HCT116 (cell line): ENCODE data around the gene CASKIN2. TPM values are rescaled to one million over a fixed set of nuclear protein-coding genes. Genes with fewer than 3 reads are reported as not detected.

Source experiments
- ATAC-seq: fragments of 200-7000 bp; cut with Tn5 transposase; 2 replicates; pipeline ENCODE4 v1.9.1; 2020; ENCODE audit warnings: mild to moderate bottlenecking, moderate library complexity
- BruUV-seq: library from RNA; stranded (reverse); fragments of 400-500 nt; replicated peaks from 2 replicates; lab custom pipeline; 2021; lab: Mats Ljungman, UMichigan
- CTCF ChIA-PET: fragments of 300-600 bp; sonication (Branson Sonifier 250); formaldehyde crosslinking; loops from one replicate; lab custom pipeline; 2021; ENCODE audit warnings: antibody characterized with exemption; lab: Charles Lee
- POLR2A ChIA-PET: fragments of 300-600, 350-600 bp; sonication (Branson Sonifier 250); formaldehyde crosslinking; loops from one replicate; lab custom pipeline; 2021; ENCODE audit warnings: antibody characterized with exemption; lab: Charles Lee
- RAD21 ChIA-PET, 2 experiments: fragments of 300-600 bp; sonication (Branson Sonifier 250); formaldehyde crosslinking; loops; one replicate each; lab custom pipeline; 2023; ENCODE audit warnings: low total read pairs in 2 of 2; ENCODE audit not compliant: uncharacterized antibody in 2 of 2, unreplicated experiment in 2 of 2, low non-redundant PET in 1 of 2; lab: Charles Lee
- DNase-seq: peaks from one replicate; pipeline ENCODE4 v3.0.0-alpha.2; 2010; ENCODE audit warnings: low read depth, low spot score
- H2AFZ ChIP-seq: fragments of 200-600 bp; shearing (Covaris generic), sonication (generic); 2 replicates; pipeline ENCODE4 v1.6.1; 2017; ENCODE audit warnings: low read depth, mixed run types, mixed read lengths, antibody characterized with exemption, low read length; ENCODE audit not compliant: poor library complexity, severe bottlenecking
- H3K27ac ChIP-seq: 2 replicates; pipeline ENCODE4 v1.5.1; 2012; ENCODE audit warnings: low read depth, low read length
- H3K27me3 ChIP-seq: fragments of 200-600 bp; sonication (generic); 2 replicates; pipeline ENCODE4 v1.6.1; 2016; ENCODE audit warnings: mixed run types, low read length, mixed read lengths; ENCODE audit not compliant: insufficient read depth
- H3K36me3 ChIP-seq, 2 experiments: fragments of 200-500 bp in 1 of 2; fragments of 200-600 bp in 1 of 2; sonication (Bioruptor generic) in 1 of 2; sonication (generic) in 1 of 2; 2 replicates each; pipeline versions ENCODE4 v1.5.1 to v1.6.1; 2014 to 2016; ENCODE audit warnings: low read length in 2 of 2, inconsistent platforms in 1 of 2, mixed read lengths in 1 of 2, mixed run types in 1 of 2; ENCODE audit not compliant: insufficient read depth in 2 of 2, control insufficient read depth in 1 of 2
- H3K4me1 ChIP-seq, 2 experiments: fragments of 200-600 bp in 1 of 2; sonication (generic) in 1 of 2; 2 replicates each; pipeline versions ENCODE4 v1.5.1 to v1.6.1; 2012 to 2017; ENCODE audit warnings: low read length in 2 of 2, inconsistent platforms in 1 of 2, mild to moderate bottlenecking in 1 of 2, mixed read lengths in 1 of 2, mixed run types in 1 of 2, moderate library complexity in 1 of 2; ENCODE audit not compliant: insufficient read depth in 2 of 2, control insufficient read depth in 1 of 2
- H3K4me2 ChIP-seq: fragments of 200-600 bp; sonication (generic); 2 replicates; pipeline ENCODE4 v1.6.1; 2017; ENCODE audit warnings: mixed run types, low read length, mixed read lengths
- H3K4me3 ChIP-seq, 2 experiments: fragments of 200-600 bp in 1 of 2; sonication (generic) in 1 of 2; replicated peaks in 1 of 2; 2 replicates each; pipeline ENCODE4 v1.5.1; 2011 to 2016; ENCODE audit warnings: low read length in 2 of 2, control low read depth in 1 of 2, low read depth in 1 of 2, mild to moderate bottlenecking in 1 of 2, mixed read lengths in 1 of 2, mixed run types in 1 of 2
- H3K79me2 ChIP-seq: fragments of 200-600 bp; sonication (generic); 2 replicates; pipeline ENCODE4 v1.6.1; 2017; ENCODE audit warnings: mild to moderate bottlenecking, mixed run types, low read length, moderate library complexity, mixed read lengths; ENCODE audit not compliant: insufficient read depth
- H3K9ac ChIP-seq: fragments of 200-600 bp; sonication (generic); 2 replicates; pipeline ENCODE4 v1.6.1; 2016; ENCODE audit warnings: low read length, mixed read lengths
- H3K9me2 ChIP-seq: fragments of 200-600 bp; sonication (generic), shearing (Covaris generic); 2 replicates; pipeline ENCODE4 v1.6.1; 2017; ENCODE audit warnings: mixed run types, mild to moderate bottlenecking, moderate library complexity; ENCODE audit not compliant: insufficient read depth
- H3K9me3 ChIP-seq, 2 experiments: fragments of 200-500 bp in 1 of 2; fragments of 200-600 bp in 1 of 2; sonication (Bioruptor generic) in 1 of 2; sonication (generic) in 1 of 2; 2 replicates each; pipeline ENCODE4 v1.6.1; 2014 to 2017; ENCODE audit warnings: low read length in 2 of 2, mixed read lengths in 2 of 2, inconsistent platforms in 1 of 2, low read depth in 1 of 2, mild to moderate bottlenecking in 1 of 2, mixed run types in 1 of 2, moderate library complexity in 1 of 2; ENCODE audit not compliant: control insufficient read depth in 1 of 2, insufficient read depth in 1 of 2
- H4K20me1 ChIP-seq: fragments of 200-600 bp; sonication (generic), shearing (Covaris generic); 2 replicates; pipeline ENCODE4 v1.6.1; 2017; ENCODE audit warnings: mixed run types, mild to moderate bottlenecking, moderate library complexity; ENCODE audit not compliant: insufficient read depth
- CEBPB ChIP-seq: IDR thresholded peaks from 2 replicates; pipeline ENCODE4 v1.6.1; 2012; ENCODE audit warnings: low read depth
- EGR1 ChIP-seq: IDR thresholded peaks from 2 replicates; pipeline ENCODE4 v1.6.1; 2012; ENCODE audit warnings: low read depth
- ELF1 ChIP-seq: IDR thresholded peaks from 2 replicates; pipeline ENCODE4 v1.6.1; 2012; ENCODE audit warnings: low read depth, borderline replicate concordance
- POLR2AphosphoS5 ChIP-seq: IDR thresholded peaks from 2 replicates; pipeline ENCODE4 v1.6.1; 2011; ENCODE audit warnings: mild to moderate bottlenecking, low read depth, low read length, moderate library complexity
- SIN3A ChIP-seq: IDR thresholded peaks from 2 replicates; pipeline ENCODE4 v1.6.1; 2012; ENCODE audit warnings: low read depth
- YY1 ChIP-seq: IDR thresholded peaks from 2 replicates; pipeline ENCODE4 v1.6.1; 2011; ENCODE audit warnings: low read length, low read depth, moderate library complexity, mild to moderate bottlenecking; ENCODE audit not compliant: insufficient replicate concordance; ENCODE audit errors: extremely low read depth
- ZFX ChIP-seq: fragments of 450-650 bp; IDR thresholded peaks from 2 replicates; pipeline ENCODE4 v1.6.1; 2017
- ZNF274 ChIP-seq: fragments of 200-500 bp; sonication (Bioruptor generic); IDR thresholded peaks from 2 replicates; pipeline ENCODE4 v1.6.1; 2014; ENCODE audit warnings: mild to moderate bottlenecking, low read depth, low read length, inconsistent platforms
- intact Hi-C: fragments of 100-400 bp; cut with micrococcal nuclease; formaldehyde crosslinking; loops from 2 replicates; pipeline ENCODE4 v1.10.0; 2022
- total RNA-seq: library from RNA; stranded (reverse); gene quantifications from one replicate; pipeline ENCODE4 v1.2.1, GENCODE V29; 2021; ENCODE audit not compliant: unreplicated experiment
- TF ChIP-seq, protein P1 (sequence below): IDR thresholded peaks from 2 replicates; pipeline ENCODE4 v1.6.1; 2012
- TF ChIP-seq, protein P2 (sequence below): IDR thresholded peaks from 2 replicates; pipeline ENCODE4 v1.6.1; 2011; ENCODE audit warnings: mild to moderate bottlenecking, low read length, moderate library complexity; ENCODE audit not compliant: insufficient replicate concordance; ENCODE audit errors: extremely low read depth

The CASKIN2 gene
- total RNA-seq, 1 experiment from 2014 or later, result 38.4 TPM

DNA sequence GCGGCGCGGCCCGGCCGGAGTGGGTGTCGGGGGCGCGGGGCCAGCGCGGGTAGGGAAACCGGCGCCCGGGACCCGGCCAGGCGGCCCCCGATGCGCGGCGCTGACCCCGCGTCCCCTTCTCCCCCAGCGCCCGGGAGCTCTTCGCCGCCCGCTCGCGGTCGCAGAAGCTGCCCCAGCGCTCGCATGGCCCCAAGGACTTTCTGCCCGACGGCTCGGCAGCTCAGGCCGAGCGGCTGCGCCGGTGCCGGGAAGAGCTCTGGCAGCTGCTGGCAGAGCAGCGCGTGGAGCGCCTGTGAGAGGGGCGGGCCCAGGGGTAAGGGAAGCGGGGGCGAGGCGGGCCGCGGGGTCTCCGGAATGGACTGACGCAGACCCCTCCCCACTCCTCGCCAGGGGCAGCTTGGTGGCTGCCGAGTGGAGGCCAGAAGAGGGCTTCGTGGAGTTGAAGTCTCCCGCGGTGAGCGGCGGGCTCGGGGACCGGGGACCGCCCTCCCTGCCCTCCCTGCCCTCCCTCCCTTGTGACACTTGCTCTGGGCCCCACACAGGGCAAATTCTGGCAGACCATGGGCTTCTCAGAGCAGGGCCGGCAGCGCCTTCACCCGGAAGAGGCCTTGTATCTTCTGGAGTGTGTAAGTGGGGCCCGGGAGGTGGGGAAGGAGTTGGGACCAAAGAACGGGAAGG lies 1.4 kb upstream of the CASKIN2 start:
- intact Hi-C loops, result loop anchor here (1.0 to 10.0 kb wide), 6 partner anchors 9 to 244 kb away; partner anchors contain the start of genes LLGL2, MIF4GD and SMIM5
- peak overlapping the region; percentile 83 to 91 for H3K4me3 ChIP-seq
- ATAC-seq, result peak; percentile 5
- POLR2A ChIA-PET, result interaction anchor here (0.5 to 1.8 kb wide), 7 partner anchors 8 to 437 kb away, joined by 3 to 15 read pairs (median 5); partner anchors contain the start of gene LLGL2
- H2AFZ ChIP-seq, result no peak overlapping the region
- CTCF ChIA-PET, result interaction anchor here (0.6 to 2.6 kb wide), 27 partner anchors 8 to 1121 kb away, joined by 3 to 39 read pairs (median 4); partner anchors contain the start of genes GALK1, GGA3, GRB2 and LLGL2
- peaks cover 62% of the 10 kb centered on the region for H3K79me2 ChIP-seq
- no peaks in the 10 kb centered on the region for H3K9me2 ChIP-seq
- no TSS peak for BruUV-seq
- RAD21 ChIA-PET, result interaction anchor here (0.7 to 1.5 kb wide), 4 partner anchors 8 to 231 kb away, joined by 3 to 10 read pairs (median 6); partner anchors contain the start of gene LLGL2 (in 2 of the 2)
- H3K9me3 ChIP-seq, result no peaks in the 10 kb centered on the region
- H3K4me2 ChIP-seq, result peak overlapping the region; percentile 95
- peak overlapping the region; percentile 84 for H3K9ac ChIP-seq
- peak overlapping the region; percentile 86 for H3K27ac ChIP-seq
- peak; percentile 65; the same call in 1 of the 2 replicates for TF ChIP-seq EGR1
- TF ChIP-seq ELF1, result no peak
- TF ChIP-seq CEBPB, result no peak
- peak; percentile 57; the same call in 1 of the 2 replicates for TF ChIP-seq ZFX
- TF ChIP-seq POLR2AphosphoS5, result no peak
- TF ChIP-seq, all 23 proteins: peak for 2
- Histone ChIP-seq H3K4me1 (peaks cover 21 to 56% of the 10 kb centered on the region in 2 experiments), H3K27me3 (no peaks in the 10 kb centered on the region), H3K36me3 (peaks cover 14 to 42% of the 10 kb centered on the region in 2 experiments), H4K20me1 (no peaks in the 10 kb centered on the region; the same call in 1 of the 2 replicates)
- DNase-seq, result no peak

GRCh38 chr17:75516255-75516618 lies 900 bp upstream of the CASKIN2 start, which contains the start of gene TSEN54:
Gene TSEN54 (plus strand): TSS chr17:75516528. CDS start chr17:75516561, 33 bp downstream.
- H2AFZ ChIP-seq, result peak within 1 kb of the TSS; percentile 66
- peak; percentile 77 for ATAC-seq
- no peaks in the 10 kb centered on the region for H3K27me3 ChIP-seq
- peak; percentile 84 for DNase-seq
- RAD21 ChIA-PET, result interaction anchor here (0.7 to 1.5 kb wide), 4 partner anchors 9 to 232 kb away, joined by 3 to 10 read pairs (median 6); partner anchors contain the start of gene LLGL2 (in 2 of the 2)
- H3K27ac ChIP-seq, result peak within 1 kb of the TSS; percentile 86
- H3K9ac ChIP-seq, result peak within 1 kb of the TSS; percentile 84
- peaks cover 27 to 60% of the 10 kb centered on the region in 2 experiments for H3K4me1 ChIP-seq
- CTCF ChIA-PET, result interaction anchor here (0.6 to 2.6 kb wide), 26 partner anchors 9 to 1121 kb away, joined by 3 to 39 read pairs (median 4); partner anchors contain the start of genes GALK1, GGA3, GRB2 and LLGL2
- H3K79me2 ChIP-seq, result peaks cover 67% of the 10 kb centered on the region
- no peaks in the 10 kb centered on the region; the same call in 1 of the 2 replicates for H4K20me1 ChIP-seq
- H3K9me2 ChIP-seq, result no peaks in the 10 kb centered on the region
- H3K36me3 ChIP-seq, result peaks cover 14 to 37% of the 10 kb centered on the region in 2 experiments
- BruUV-seq, result no TSS peak
- intact Hi-C loops, result loop anchor here (2.0 to 10.0 kb wide), 5 partner anchors 86 to 244 kb away; partner anchors contain the start of genes MIF4GD and SMIM5
- H3K4me2 ChIP-seq, result peak within 1 kb of the TSS; percentile 99
- no peaks in the 10 kb centered on the region for H3K9me3 ChIP-seq
- POLR2A ChIA-PET, result interaction anchor here (0.5 to 1.8 kb wide), 7 partner anchors 9 to 436 kb away, joined by 3 to 15 read pairs (median 5); partner anchors contain the start of gene LLGL2
- peak within 1 kb of the TSS; percentile 87 to 91 for H3K4me3 ChIP-seq
- TF ChIP-seq, protein P1, sequence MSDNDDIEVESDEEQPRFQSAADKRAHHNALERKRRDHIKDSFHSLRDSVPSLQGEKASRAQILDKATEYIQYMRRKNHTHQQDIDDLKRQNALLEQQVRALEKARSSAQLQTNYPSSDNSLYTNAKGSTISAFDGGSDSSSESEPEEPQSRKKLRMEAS, result peak; percentile 36; the same call in 1 of the 2 replicates
- peak; percentile 82 for TF ChIP-seq YY1
- TF ChIP-seq ELF1, result no peak; the same call in 1 of the 2 replicates
- TF ChIP-seq ZNF274, result no peak
- peak; percentile 93; the same call in 1 of the 2 replicates for TF ChIP-seq SIN3A
- no peak for TF ChIP-seq CEBPB
- TF ChIP-seq POLR2AphosphoS5, result peak; percentile 71
- TF ChIP-seq, protein P2, sequence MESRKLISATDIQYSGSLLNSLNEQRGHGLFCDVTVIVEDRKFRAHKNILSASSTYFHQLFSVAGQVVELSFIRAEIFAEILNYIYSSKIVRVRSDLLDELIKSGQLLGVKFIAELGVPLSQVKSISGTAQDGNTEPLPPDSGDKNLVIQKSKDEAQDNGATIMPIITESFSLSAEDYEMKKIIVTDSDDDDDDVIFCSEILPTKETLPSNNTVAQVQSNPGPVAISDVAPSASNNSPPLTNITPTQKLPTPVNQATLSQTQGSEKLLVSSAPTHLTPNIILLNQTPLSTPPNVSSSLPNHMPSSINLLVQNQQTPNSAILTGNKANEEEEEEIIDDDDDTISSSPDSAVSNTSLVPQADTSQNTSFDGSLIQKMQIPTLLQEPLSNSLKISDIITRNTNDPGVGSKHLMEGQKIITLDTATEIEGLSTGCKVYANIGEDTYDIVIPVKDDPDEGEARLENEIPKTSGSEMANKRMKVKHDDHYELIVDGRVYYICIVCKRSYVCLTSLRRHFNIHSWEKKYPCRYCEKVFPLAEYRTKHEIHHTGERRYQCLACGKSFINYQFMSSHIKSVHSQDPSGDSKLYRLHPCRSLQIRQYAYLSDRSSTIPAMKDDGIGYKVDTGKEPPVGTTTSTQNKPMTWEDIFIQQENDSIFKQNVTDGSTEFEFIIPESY, result peak; percentile 76
